OCI-LY7 (cell line): Measurements from ENCODE around the gene GALM.

ENCODE experiments used
- EZH2phosphoT487 ChIP-seq: fragments of 200-600 bp; sonication (generic); IDR thresholded peaks from 2 replicates; pipeline ENCODE4 v1.6.1; 2018; ENCODE audit warnings: low read depth, borderline replicate concordance, mild to moderate bottlenecking, mixed run types, antibody characterized with exemption, low read length, moderate library complexity, mixed read lengths
- TF ChIP-seq, protein P1 (sequence below): fragments of 200-600 bp; sonication (generic); conservative IDR thresholded peaks from 2 replicates; pipeline ENCODE4 v1.5.1; 2014; ENCODE audit warnings: mild to moderate bottlenecking, antibody characterized with exemption, low read length, moderate library complexity, mixed read lengths

- TF ChIP-seq, protein P1, sequence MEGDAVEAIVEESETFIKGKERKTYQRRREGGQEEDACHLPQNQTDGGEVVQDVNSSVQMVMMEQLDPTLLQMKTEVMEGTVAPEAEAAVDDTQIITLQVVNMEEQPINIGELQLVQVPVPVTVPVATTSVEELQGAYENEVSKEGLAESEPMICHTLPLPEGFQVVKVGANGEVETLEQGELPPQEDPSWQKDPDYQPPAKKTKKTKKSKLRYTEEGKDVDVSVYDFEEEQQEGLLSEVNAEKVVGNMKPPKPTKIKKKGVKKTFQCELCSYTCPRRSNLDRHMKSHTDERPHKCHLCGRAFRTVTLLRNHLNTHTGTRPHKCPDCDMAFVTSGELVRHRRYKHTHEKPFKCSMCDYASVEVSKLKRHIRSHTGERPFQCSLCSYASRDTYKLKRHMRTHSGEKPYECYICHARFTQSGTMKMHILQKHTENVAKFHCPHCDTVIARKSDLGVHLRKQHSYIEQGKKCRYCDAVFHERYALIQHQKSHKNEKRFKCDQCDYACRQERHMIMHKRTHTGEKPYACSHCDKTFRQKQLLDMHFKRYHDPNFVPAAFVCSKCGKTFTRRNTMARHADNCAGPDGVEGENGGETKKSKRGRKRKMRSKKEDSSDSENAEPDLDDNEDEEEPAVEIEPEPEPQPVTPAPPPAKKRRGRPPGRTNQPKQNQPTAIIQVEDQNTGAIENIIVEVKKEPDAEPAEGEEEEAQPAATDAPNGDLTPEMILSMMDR = no peak
- no peak for TF ChIP-seq EZH2phosphoT487
These were observed 53.8 kb downstream of the GALM start for GRCh38 chr2:38719706-38720105.
